HEK293 (cell line): ENCODE data around the gene PRKRA.

Experiments used
- MYNN ChIP-seq: fragments of 450-650 bp; formaldehyde crosslinking; IDR thresholded peaks from 2 replicates; pipeline ENCODE4 v1.5.1; 2016; ENCODE audit warnings: missing biosample characterization, missing genetic modification characterization, borderline replicate concordance
- PATZ1 ChIP-seq: fragments of 450-650 bp; formaldehyde crosslinking; IDR thresholded peaks from 2 replicates; pipeline ENCODE4 v1.5.1; 2016; ENCODE audit warnings: missing biosample characterization, missing genetic modification characterization
- PRDM2 ChIP-seq: fragments of 450-650 bp; formaldehyde crosslinking; IDR thresholded peaks from 2 replicates; pipeline ENCODE4 v1.5.1; 2016; ENCODE audit warnings: missing biosample characterization, missing genetic modification characterization, borderline replicate concordance
- SETDB1 ChIP-seq: IDR thresholded peaks from one replicate; pipeline ENCODE4 v1.6.1; 2017; ENCODE audit warnings: mild to moderate bottlenecking, low read length, moderate library complexity, mixed read lengths; ENCODE audit not compliant: insufficient read length
- SP2 ChIP-seq: fragments of 450-650 bp; formaldehyde crosslinking; IDR thresholded peaks from 2 replicates; pipeline ENCODE4 v1.5.1; 2016; ENCODE audit warnings: missing biosample characterization, missing genetic modification characterization
- TRIM28 ChIP-seq: IDR thresholded peaks from 2 replicates; pipeline ENCODE4 v1.6.1; 2011; ENCODE audit warnings: low read length, control low read depth, borderline replicate concordance
- YY2 ChIP-seq: fragments of 450-650 bp; formaldehyde crosslinking; IDR thresholded peaks from 2 replicates; pipeline ENCODE4 v1.5.1; 2016; ENCODE audit warnings: missing biosample characterization, missing genetic modification characterization
- ZBTB1 ChIP-seq: fragments of 450-650 bp; formaldehyde crosslinking; IDR thresholded peaks from 2 replicates; pipeline ENCODE4 v1.5.1; 2016; ENCODE audit warnings: missing biosample characterization, missing genetic modification characterization
- ZBTB17 ChIP-seq: fragments of 450-650 bp; formaldehyde crosslinking; IDR thresholded peaks from 2 replicates; pipeline ENCODE4 v1.5.1; 2016; ENCODE audit warnings: missing biosample characterization, missing genetic modification characterization
- ZBTB21 ChIP-seq: fragments of 450-650 bp; formaldehyde crosslinking; IDR thresholded peaks from 2 replicates; pipeline ENCODE4 v1.5.1; 2017; ENCODE audit warnings: missing biosample characterization, missing genetic modification characterization
- ZBTB26 ChIP-seq: fragments of 450-650 bp; formaldehyde crosslinking; optimal IDR thresholded peaks from 2 replicates; pipeline ENCODE3; 2016; ENCODE audit warnings: missing biosample characterization, mild to moderate bottlenecking, missing genetic modification characterization
- ZBTB7A ChIP-seq: fragments of 450-650 bp; formaldehyde crosslinking; IDR thresholded peaks from 2 replicates; pipeline ENCODE4 v1.5.1; 2016; ENCODE audit warnings: low read depth, missing biosample characterization, missing genetic modification characterization
- ZBTB8A ChIP-seq: fragments of 450-650 bp; formaldehyde crosslinking; IDR thresholded peaks from 2 replicates; pipeline ENCODE4 v1.5.1; 2016; ENCODE audit warnings: missing biosample characterization, missing genetic modification characterization
- ZFP41 ChIP-seq: fragments of 450-650 bp; formaldehyde crosslinking; IDR thresholded peaks from 2 replicates; pipeline ENCODE4 v1.5.1; 2016; ENCODE audit warnings: missing biosample characterization, missing genetic modification characterization, borderline replicate concordance
- ZNF16 ChIP-seq: fragments of 450-650 bp; formaldehyde crosslinking; IDR thresholded peaks from 2 replicates; pipeline ENCODE4 v1.5.1; 2016; ENCODE audit warnings: low read depth, missing biosample characterization, missing genetic modification characterization
- ZNF169 ChIP-seq: fragments of 450-650 bp; formaldehyde crosslinking; IDR thresholded peaks from 2 replicates; pipeline ENCODE4 v1.5.1; 2016; ENCODE audit warnings: missing biosample characterization, missing genetic modification characterization
- ZNF184 ChIP-seq: fragments of 450-650 bp; IDR thresholded peaks from 2 replicates; pipeline ENCODE4 v1.5.1; 2018; ENCODE audit warnings: missing biosample characterization, mild to moderate bottlenecking, missing genetic modification characterization
- ZNF214 ChIP-seq: fragments of 450-650 bp; formaldehyde crosslinking; IDR thresholded peaks from 2 replicates; pipeline ENCODE4 v1.5.1; 2017; ENCODE audit warnings: missing biosample characterization, mild to moderate bottlenecking, missing genetic modification characterization, borderline replicate concordance
- ZNF26 ChIP-seq: fragments of 450-650 bp; formaldehyde crosslinking; IDR thresholded peaks from 2 replicates; pipeline ENCODE4 v1.5.1; 2016; ENCODE audit warnings: missing biosample characterization, missing genetic modification characterization
- ZNF311 ChIP-seq: fragments of 450-650 bp; formaldehyde crosslinking; IDR thresholded peaks from 2 replicates; pipeline ENCODE4 v1.5.1; 2017; ENCODE audit warnings: missing biosample characterization, missing genetic modification characterization, borderline replicate concordance
- ZNF324 ChIP-seq: fragments of 450-650 bp; formaldehyde crosslinking; IDR thresholded peaks from 2 replicates; pipeline ENCODE4 v1.5.1; 2016; ENCODE audit warnings: missing biosample characterization, missing genetic modification characterization
- ZNF341 ChIP-seq: fragments of 450-650 bp; formaldehyde crosslinking; IDR thresholded peaks from 2 replicates; pipeline ENCODE4; 2016; ENCODE audit warnings: low read depth, missing biosample characterization, missing genetic modification characterization
- ZNF623 ChIP-seq: fragments of 450-650 bp; formaldehyde crosslinking; IDR thresholded peaks from 2 replicates; pipeline ENCODE4 v1.5.1; 2016; ENCODE audit warnings: missing biosample characterization, missing genetic modification characterization
- ZNF664 ChIP-seq: fragments of 450-650 bp; formaldehyde crosslinking; IDR thresholded peaks from 2 replicates; pipeline ENCODE4 v1.5.1; 2016; ENCODE audit warnings: missing biosample characterization, missing genetic modification characterization
- ZNF677 ChIP-seq: fragments of 450-650 bp; IDR thresholded peaks from 2 replicates; pipeline ENCODE4 v1.5.0; 2018; ENCODE audit warnings: missing biosample characterization, mild to moderate bottlenecking, missing genetic modification characterization, moderate library complexity
- ZNF704 ChIP-seq: fragments of 450-650 bp; formaldehyde crosslinking; IDR thresholded peaks from 2 replicates; pipeline ENCODE4 v1.5.1; 2016; ENCODE audit warnings: missing biosample characterization, missing genetic modification characterization
- ZNF785 ChIP-seq: fragments of 450-650 bp; formaldehyde crosslinking; IDR thresholded peaks from 2 replicates; pipeline ENCODE4 v1.5.1; 2016; ENCODE audit warnings: missing biosample characterization, missing genetic modification characterization
- ZNF837 ChIP-seq: fragments of 450-650 bp; formaldehyde crosslinking; IDR thresholded peaks from 2 replicates; pipeline ENCODE4 v1.5.1; 2016; ENCODE audit warnings: missing biosample characterization, missing genetic modification characterization
- ZSCAN16 ChIP-seq: fragments of 450-650 bp; formaldehyde crosslinking; IDR thresholded peaks from 2 replicates; pipeline ENCODE4 v1.5.1; 2016; ENCODE audit warnings: missing biosample characterization, missing genetic modification characterization

PRKRA gene

GRCh38 chr2:178484245-178485041, 33.5 kb upstream of the PRKRA start (continued):
- TF ChIP-seq ZNF184 (tag by site-specific recombination) (peak; percentile 98), ZNF26 (tag by site-specific recombination) (no peak), ZNF837 (tag by site-specific recombination) (no peak), ZBTB17 (tag by site-specific recombination) (no peak; the same call in 1 of the 2 replicates), ZNF704 (no peak), YY2 (tag by site-specific recombination) (no peak), ZNF664 (tag by site-specific recombination) (peak; percentile 90), ZNF311 (tag by site-specific recombination) (no peak), ZNF169 (tag by site-specific recombination) (no peak), ZFP41 (no peak), ZBTB8A (tag by site-specific recombination) (no peak), ZNF677 (tag by site-specific recombination) (peak; percentile 71), ZNF785 (tag by site-specific recombination) (no peak), ZBTB7A (tag by site-specific recombination) (no peak), PATZ1 (tag by site-specific recombination) (peak; percentile 60), TRIM28 (no peak), ZBTB21 (tag by site-specific recombination) (0 out of 2 replicates have a peak, but pooled peaks have one; percentile 23), ZBTB1 (no peak), ZNF324 (tag by site-specific recombination) (peak; percentile 76; the same call in 1 of the 2 replicates), ZNF341 (tag by site-specific recombination) (no peak), ZNF16 (tag by site-specific recombination) (no peak), ZNF623 (tag by site-specific recombination) (no peak), PRDM2 (no peak), ZBTB26 (tag by site-specific recombination) (no peak), ZNF214 (tag by site-specific recombination) (peak; percentile 83; the same call in 1 of the 2 replicates), MYNN (tag by site-specific recombination) (peak; percentile 84), ZSCAN16 (tag by site-specific recombination) (no peak), SETDB1 (no peak), SP2 (tag by site-specific recombination) (no peak)
